Neural cell (in vitro differentiated cells): ENCODE data around the gene SEC63.

Experiments used
- EZH2 ChIP-seq: fragments of 200-600, 300-800 bp; shearing (Covaris generic), sonication (generic); IDR thresholded peaks from 2 replicates; pipeline ENCODE4 v1.6.1; 2014; ENCODE audit warnings: antibody characterized with exemption, low read length, borderline replicate concordance, mild to moderate bottlenecking; ENCODE audit not compliant: insufficient read depth, poor library complexity, severe bottlenecking
- MXI1 ChIP-seq: fragments of 450-650 bp; conservative IDR thresholded peaks from 2 replicates; pipeline ENCODE4 v1.6.1; 2014; ENCODE audit warnings: antibody characterized with exemption, mild to moderate bottlenecking; ENCODE audit not compliant: poor library complexity, severe bottlenecking
- POLR2AphosphoS5 ChIP-seq: IDR thresholded peaks from 2 replicates; pipeline ENCODE4 v1.6.1; 2012
- TF ChIP-seq, protein P1 (sequence below): fragments of 450-650 bp; IDR thresholded peaks from 2 replicates; pipeline ENCODE4 v1.5.1; 2014; ENCODE audit warnings: antibody characterized with exemption, mild to moderate bottlenecking, moderate library complexity; ENCODE audit not compliant: poor library complexity, severe bottlenecking

DNA sequence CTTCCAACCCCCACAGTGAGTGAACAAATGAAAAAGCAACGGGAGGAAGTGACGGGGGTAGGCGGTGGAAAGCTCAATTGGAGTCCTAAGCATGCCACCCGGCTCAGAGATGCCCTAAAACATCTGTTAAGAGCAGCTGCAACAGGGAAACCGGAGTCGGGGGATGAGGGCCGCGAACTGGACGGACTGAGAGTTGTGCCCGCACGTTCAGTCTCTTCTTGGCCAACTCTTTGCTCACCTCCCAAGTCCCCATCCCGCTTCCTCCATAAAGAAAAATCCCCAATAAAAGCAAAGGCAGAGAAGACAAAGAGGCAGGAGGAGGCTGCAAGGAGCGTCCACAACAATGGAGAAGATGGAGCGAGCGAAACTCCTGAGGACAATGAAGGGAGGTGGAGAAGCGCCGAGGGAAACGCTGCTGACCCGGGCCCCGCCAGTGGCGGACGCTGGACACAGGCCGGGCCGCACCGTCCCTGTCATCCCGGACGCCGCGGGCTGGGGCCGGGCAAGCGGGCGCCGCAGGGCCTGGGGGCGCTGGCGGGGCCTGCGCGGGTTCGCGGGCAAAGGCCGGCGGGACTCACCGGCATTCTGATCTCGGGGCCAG, 600 bp downstream of the SEC63 start:
- peak; percentile 54 for TF ChIP-seq POLR2AphosphoS5
- no peak for TF ChIP-seq EZH2
- TF ChIP-seq, protein P1, sequence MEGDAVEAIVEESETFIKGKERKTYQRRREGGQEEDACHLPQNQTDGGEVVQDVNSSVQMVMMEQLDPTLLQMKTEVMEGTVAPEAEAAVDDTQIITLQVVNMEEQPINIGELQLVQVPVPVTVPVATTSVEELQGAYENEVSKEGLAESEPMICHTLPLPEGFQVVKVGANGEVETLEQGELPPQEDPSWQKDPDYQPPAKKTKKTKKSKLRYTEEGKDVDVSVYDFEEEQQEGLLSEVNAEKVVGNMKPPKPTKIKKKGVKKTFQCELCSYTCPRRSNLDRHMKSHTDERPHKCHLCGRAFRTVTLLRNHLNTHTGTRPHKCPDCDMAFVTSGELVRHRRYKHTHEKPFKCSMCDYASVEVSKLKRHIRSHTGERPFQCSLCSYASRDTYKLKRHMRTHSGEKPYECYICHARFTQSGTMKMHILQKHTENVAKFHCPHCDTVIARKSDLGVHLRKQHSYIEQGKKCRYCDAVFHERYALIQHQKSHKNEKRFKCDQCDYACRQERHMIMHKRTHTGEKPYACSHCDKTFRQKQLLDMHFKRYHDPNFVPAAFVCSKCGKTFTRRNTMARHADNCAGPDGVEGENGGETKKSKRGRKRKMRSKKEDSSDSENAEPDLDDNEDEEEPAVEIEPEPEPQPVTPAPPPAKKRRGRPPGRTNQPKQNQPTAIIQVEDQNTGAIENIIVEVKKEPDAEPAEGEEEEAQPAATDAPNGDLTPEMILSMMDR, result peak; percentile 20
- no peak for TF ChIP-seq MXI1
